ENCODE results near the gene GREB1L. TPM values are rescaled to one million over a fixed set of nuclear protein-coding genes. Genes with fewer than 3 reads are reported as not detected.

The GREB1L gene
- total and polyA plus RNA-seq, 11 donors: 4.0 to 21.5 (median 9.0) TPM

GRCh38 chr18:21444465-21445212, 202.6 kb downstream of the GREB1L start:
- WGBS, 4 donors: 77 to 82% (median 81%) methylated on average over 6 of the region's 6 CpGs
- no peaks in the 10 kb centered on the region for H3K36me3 ChIP-seq
- H3K9me3 ChIP-seq: no peaks in the 10 kb centered on the region
- ATAC-seq (peak in 3 of 4 donors; percentile 57 to 78 (median 69)), DNase-seq (no peak)
- no peak overlapping the region for H3K4me3 ChIP-seq
- TF ChIP-seq POLR2A (IDR thresholded peaks at IDR 0.05): no peak
- peak; percentile 38 to 70 (median 60) for TF ChIP-seq CTCF (IDR thresholded peaks at IDR 0.05)
- no peaks in the 10 kb centered on the region for H3K27me3 ChIP-seq
- H3K27ac ChIP-seq: no peak overlapping the region
- intact Hi-C loops (cut with DNase I): loop anchor here in 9 of 10 donors (1.0 to 10.0 kb wide), 12 partner anchors 50 to 250 kb away; partner anchors contain the start of gene GREB1L (in 4 of the 9)
- H3K4me1 ChIP-seq: peaks cover 0 to 7% (median 0%) of the 10 kb centered on the region in 12 donors

- Histone ChIP-seq H3K36me3 (no peaks in the 10 kb centered on the region), H3K27me3 (no peaks in the 10 kb centered on the region), H3K27ac (no peak overlapping the region), H3K4me1 (peaks cover 0 to 17% (median 0%) of the 10 kb centered on the region in 12 donors), H3K4me3 (no peak overlapping the region), H3K9me3 (no peaks in the 10 kb centered on the region)
- no peak for ATAC-seq
- no peak for DNase-seq
- intact Hi-C loops (cut with DNase I): loop anchor here in 4 of 10 donors (5.0 to 10.0 kb wide), 7 partner anchors 53 to 213 kb away; partner anchors contain the start of gene GREB1L (in 2 of the 4)
- no peak for TF ChIP-seq POLR2A (IDR thresholded peaks at IDR 0.05)
- no peak for TF ChIP-seq CTCF (IDR thresholded peaks at IDR 0.05)
Observed at GRCh38 chr18:21448299-21448698, 206.3 kb downstream of the GREB1L start.

GRCh38 chr18:21449367-21450290, 207.6 kb downstream of the GREB1L start:
- Histone ChIP-seq H3K27me3 (no peaks in the 10 kb centered on the region), H3K9me3 (no peaks in the 10 kb centered on the region), H3K4me1 (peaks cover 0 to 25% (median 1%) of the 10 kb centered on the region in 12 donors), H3K4me3 (no peak overlapping the region), H3K36me3 (no peaks in the 10 kb centered on the region), H3K27ac (no peak overlapping the region)
- ATAC-seq (peak in 1 of 4 donors; percentile 36), DNase-seq (no peak)
- WGBS, 4 donors: 60 to 82% (median 69%) methylated on average over 5 of the region's 5 CpGs
- TF ChIP-seq POLR2A (IDR thresholded peaks at IDR 0.05): no peak
- TF ChIP-seq CTCF (IDR thresholded peaks at IDR 0.05): no peak
- intact Hi-C loops (cut with DNase I): loop anchor here in 4 of 10 donors (5.0 to 10.0 kb wide), 7 partner anchors 55 to 215 kb away; partner anchors contain the start of gene GREB1L (in 2 of the 4)

- DNase-seq: no peak
- ATAC-seq: no peak
- H3K4me1 ChIP-seq: peaks cover 0 to 25% (median 1%) of the 10 kb centered on the region in 12 donors
- H3K36me3 ChIP-seq: no peaks in the 10 kb centered on the region
- no peak overlapping the region for H3K4me3 ChIP-seq
- no peaks in the 10 kb centered on the region for H3K9me3 ChIP-seq
- no peaks in the 10 kb centered on the region for H3K27me3 ChIP-seq
- intact Hi-C loops (cut with DNase I): no loop called here
- 72 to 86% (median 75%) methylated on average over 2 of the region's 2 CpGs for WGBS, 4 donors
- TF ChIP-seq CTCF (IDR thresholded peaks at IDR 0.05) (no peak), POLR2A (IDR thresholded peaks at IDR 0.05) (no peak)
- no peak overlapping the region for H3K27ac ChIP-seq
Observed at GRCh38 chr18:21450503-21450902, 208.5 kb downstream of the GREB1L start.
